MG63 (cell line): Measurements from ENCODE around the gene ABCC3. TPM values are rescaled to one million over a fixed set of nuclear protein-coding genes. Genes with fewer than 3 reads are reported as not detected.

Source experiments
- DNase-seq: peaks from one replicate; pipeline ENCODE4 v3.0.0-alpha.2; 2020
- H3K27me3 ChIP-seq: fragments of 250-450 bp; sonication (Bioruptor Pico); 2 replicates; pipeline ENCODE4 v1.5.1; 2020; ENCODE audit warnings: mild to moderate bottlenecking, moderate library complexity
- H3K36me3 ChIP-seq: fragments of 250-450 bp; sonication (Bioruptor Pico); 2 replicates; pipeline ENCODE4 v1.5.1; 2020; ENCODE audit warnings: mild to moderate bottlenecking, moderate library complexity
- H3K4me3 ChIP-seq: fragments of 250-450 bp; sonication (Bioruptor Pico); 2 replicates; pipeline ENCODE4 v1.5.1; 2020; ENCODE audit warnings: mild to moderate bottlenecking, moderate library complexity
- H3K9me3 ChIP-seq: fragments of 250-450 bp; sonication (Bioruptor Pico); 2 replicates; pipeline ENCODE4 v1.5.1; 2020; ENCODE audit warnings: mild to moderate bottlenecking, moderate library complexity
- total RNA-seq: library from RNA; depleted of rRNA; stranded (reverse); fragments of >200 nt; shearing (Covaris generic); gene quantifications from 2 replicates; pipeline ENCODE4 v1.2.3, GENCODE V29; 2014; ENCODE audit warnings: low replicate concordance

Gene ABCC3
- total RNA-seq, 1 experiment from 2014 or later = 2.0 TPM

- Histone ChIP-seq H3K27me3 (no peaks in the 10 kb centered on the region), H3K36me3 (no peaks in the 10 kb centered on the region), H3K9me3 (peaks cover 8% of the 10 kb centered on the region), H3K4me3 (no peak overlapping the region)
- DNase-seq = no peak
Measured at GRCh38 chr17:50649042-50649908, 14.6 kb downstream of the ABCC3 start.

- no peaks in the 10 kb centered on the region for H3K27me3 ChIP-seq
- H3K9me3 ChIP-seq = peaks cover 8% of the 10 kb centered on the region
- no peak for DNase-seq
- H3K4me3 ChIP-seq = no peak overlapping the region
- H3K36me3 ChIP-seq = no peaks in the 10 kb centered on the region
Measured at GRCh38 chr17:50651661-50652060, 17.0 kb downstream of the ABCC3 start.

- DNase-seq = no peak
- H3K27me3 ChIP-seq = no peaks in the 10 kb centered on the region
- H3K4me3 ChIP-seq = no peak overlapping the region
- H3K9me3 ChIP-seq = peaks cover 8% of the 10 kb centered on the region
- no peaks in the 10 kb centered on the region for H3K36me3 ChIP-seq
Measured at GRCh38 chr17:50653738-50654137, 19.1 kb downstream of the ABCC3 start.

DNA sequence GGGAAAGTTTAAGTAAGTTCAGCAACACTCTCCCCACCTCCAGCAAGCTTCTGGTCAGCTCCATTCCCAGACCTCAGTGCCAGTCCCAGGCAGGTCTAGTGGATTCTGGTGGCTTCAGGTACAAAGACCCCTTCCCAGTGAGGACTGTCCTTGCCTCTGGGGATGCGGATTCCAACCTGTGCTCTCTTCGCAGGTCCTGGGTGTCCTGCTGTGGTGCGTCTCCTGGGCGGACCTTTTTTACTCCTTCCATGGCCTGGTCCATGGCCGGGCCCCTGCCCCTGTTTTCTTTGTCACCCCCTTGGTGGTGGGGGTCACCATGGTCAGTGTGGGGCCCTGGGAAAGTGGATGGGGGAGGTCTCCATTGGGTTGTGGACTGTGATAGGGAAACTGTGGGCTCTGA, 21.8 kb downstream of the ABCC3 start:
- no peaks in the 10 kb centered on the region for H3K27me3 ChIP-seq
- peaks cover 4% of the 10 kb centered on the region; the same call in 1 of the 2 replicates for H3K9me3 ChIP-seq
- H3K36me3 ChIP-seq = no peaks in the 10 kb centered on the region
- DNase-seq = no peak
- H3K4me3 ChIP-seq = no peak overlapping the region

DNA sequence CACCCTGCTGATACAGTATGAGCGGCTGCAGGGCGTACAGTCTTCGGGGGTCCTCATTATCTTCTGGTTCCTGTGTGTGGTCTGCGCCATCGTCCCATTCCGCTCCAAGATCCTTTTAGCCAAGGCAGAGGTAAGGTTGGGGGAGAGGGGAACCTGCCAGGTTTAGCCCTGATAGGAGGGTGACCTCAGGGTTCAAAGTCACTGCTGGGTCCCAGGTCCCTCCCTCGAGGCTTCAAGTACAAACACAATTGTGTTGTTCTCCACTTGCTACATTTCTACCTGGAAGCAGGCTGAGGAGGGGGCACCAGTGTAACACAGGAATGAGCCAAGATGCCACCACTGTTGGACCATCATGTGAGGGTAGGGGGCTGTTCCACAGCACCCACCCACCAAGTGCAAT, 22.4 kb downstream of the ABCC3 start:
- H3K9me3 ChIP-seq = peaks cover 4% of the 10 kb centered on the region; the same call in 1 of the 2 replicates
- no peak overlapping the region for H3K4me3 ChIP-seq
- no peak for DNase-seq
- no peaks in the 10 kb centered on the region for H3K27me3 ChIP-seq
- H3K36me3 ChIP-seq = no peaks in the 10 kb centered on the region

DNA sequence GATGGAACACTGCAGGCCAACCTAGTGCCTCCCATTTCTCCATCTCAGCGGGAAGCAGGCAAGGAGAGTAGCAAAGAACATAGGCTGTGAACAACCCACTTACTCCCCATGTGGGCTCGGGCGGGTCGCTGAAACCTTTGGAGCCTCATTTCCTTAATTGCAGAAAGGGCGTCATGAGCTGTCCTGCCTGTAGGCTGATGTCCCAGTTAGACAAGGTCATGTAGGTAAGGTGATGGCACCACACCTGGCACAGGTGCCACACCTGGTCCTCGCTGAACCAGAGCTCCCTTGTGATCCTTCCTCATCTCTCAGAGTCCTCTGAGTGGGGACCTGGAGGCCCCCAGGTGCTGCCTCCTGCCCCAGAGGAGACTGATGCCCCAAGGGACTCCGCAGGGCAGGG, 22.9 kb downstream of the ABCC3 start:
- H3K27me3 ChIP-seq = no peaks in the 10 kb centered on the region
- no peaks in the 10 kb centered on the region for H3K36me3 ChIP-seq
- no peak overlapping the region for H3K4me3 ChIP-seq
- H3K9me3 ChIP-seq = peaks cover 4% of the 10 kb centered on the region; the same call in 1 of the 2 replicates
- DNase-seq = no peak

- Histone ChIP-seq H3K4me3 (no peak overlapping the region), H3K9me3 (no peaks in the 10 kb centered on the region), H3K27me3 (no peaks in the 10 kb centered on the region), H3K36me3 (no peaks in the 10 kb centered on the region)
- no peak for DNase-seq
Measured at GRCh38 chr17:50658616-50659015, 23.9 kb downstream of the ABCC3 start.

GRCh38 chr17:50659179-50659578, 24.5 kb downstream of the ABCC3 start:
- DNase-seq = no peak
- no peaks in the 10 kb centered on the region for H3K36me3 ChIP-seq
- H3K4me3 ChIP-seq = no peak overlapping the region
- H3K27me3 ChIP-seq = no peaks in the 10 kb centered on the region
- no peaks in the 10 kb centered on the region for H3K9me3 ChIP-seq

- Histone ChIP-seq H3K27me3 (no peaks in the 10 kb centered on the region), H3K36me3 (no peaks in the 10 kb centered on the region), H3K9me3 (no peaks in the 10 kb centered on the region), H3K4me3 (no peak overlapping the region)
- peak; percentile 70 for DNase-seq
Measured at GRCh38 chr17:50660042-50660886, 25.6 kb downstream of the ABCC3 start.

- H3K9me3 ChIP-seq = no peaks in the 10 kb centered on the region
- H3K36me3 ChIP-seq = no peaks in the 10 kb centered on the region
- no peak overlapping the region for H3K4me3 ChIP-seq
- H3K27me3 ChIP-seq = no peaks in the 10 kb centered on the region
- DNase-seq = no peak
Measured at GRCh38 chr17:50660887-50661345, 26.2 kb downstream of the ABCC3 start.

DNA sequence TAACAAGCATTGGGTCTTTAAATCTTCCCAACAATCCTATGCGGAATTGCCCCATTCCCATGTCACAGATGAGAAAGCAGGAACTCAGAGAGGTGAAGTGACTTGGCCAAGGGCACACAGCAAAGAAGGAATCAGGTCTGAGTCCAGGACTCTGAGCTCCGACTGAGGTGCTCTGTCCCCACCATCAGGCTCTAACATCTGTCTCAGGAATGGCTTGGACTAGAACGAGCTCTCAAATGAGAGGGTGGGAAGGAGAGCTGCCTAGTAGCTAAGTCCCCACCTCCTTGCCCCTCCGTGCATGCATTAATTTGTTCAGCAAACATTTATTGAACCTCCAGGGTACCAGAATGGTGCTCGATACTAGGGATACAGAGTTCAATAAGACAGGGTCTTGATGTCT, 26.7 kb downstream of the ABCC3 start:
- no peak overlapping the region for H3K4me3 ChIP-seq
- DNase-seq = no peak
- H3K27me3 ChIP-seq = no peaks in the 10 kb centered on the region
- no peaks in the 10 kb centered on the region for H3K36me3 ChIP-seq
- H3K9me3 ChIP-seq = no peaks in the 10 kb centered on the region

GRCh38 chr17:50661795-50662391, 27.2 kb downstream of the ABCC3 start:
- Histone ChIP-seq H3K4me3 (no peak overlapping the region), H3K36me3 (no peaks in the 10 kb centered on the region), H3K9me3 (no peaks in the 10 kb centered on the region), H3K27me3 (no peaks in the 10 kb centered on the region)
- DNase-seq = peak; percentile 97

- Histone ChIP-seq H3K9me3 (no peaks in the 10 kb centered on the region), H3K27me3 (no peaks in the 10 kb centered on the region), H3K36me3 (no peaks in the 10 kb centered on the region), H3K4me3 (no peak overlapping the region)
- DNase-seq = no peak
Measured at GRCh38 chr17:50662632-50663225, 28.0 kb downstream of the ABCC3 start.

DNA sequence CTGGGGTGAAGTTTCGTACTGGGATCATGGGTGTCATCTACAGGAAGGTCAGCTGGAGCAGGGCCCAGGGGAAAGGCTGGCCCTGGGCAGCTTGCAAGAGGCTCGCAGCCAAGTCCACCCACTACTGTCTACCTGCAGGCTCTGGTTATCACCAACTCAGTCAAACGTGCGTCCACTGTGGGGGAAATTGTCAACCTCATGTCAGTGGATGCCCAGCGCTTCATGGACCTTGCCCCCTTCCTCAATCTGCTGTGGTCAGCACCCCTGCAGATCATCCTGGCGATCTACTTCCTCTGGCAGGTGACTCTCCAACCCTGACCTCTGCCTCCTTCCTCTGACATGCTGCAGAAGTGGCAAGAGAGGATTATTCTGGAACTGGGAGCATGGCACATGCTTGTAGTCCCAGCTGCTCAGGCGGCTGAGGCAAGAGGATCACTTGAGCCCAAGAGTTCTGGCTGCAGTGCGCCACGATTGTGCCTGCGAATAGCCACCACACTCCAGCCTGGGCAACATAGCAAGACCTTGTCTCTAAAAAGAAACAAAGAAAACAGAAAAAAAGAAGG, 29.2 kb downstream of the ABCC3 start:
- H3K36me3 ChIP-seq = no peaks in the 10 kb centered on the region
- no peak overlapping the region for H3K4me3 ChIP-seq
- no peak for DNase-seq
- no peaks in the 10 kb centered on the region for H3K27me3 ChIP-seq
- no peaks in the 10 kb centered on the region for H3K9me3 ChIP-seq

GRCh38 chr17:50664788-50665458, 30.2 kb downstream of the ABCC3 start:
- no peak overlapping the region for H3K4me3 ChIP-seq
- no peaks in the 10 kb centered on the region for H3K9me3 ChIP-seq
- H3K36me3 ChIP-seq = no peaks in the 10 kb centered on the region
- no peak for DNase-seq
- no peaks in the 10 kb centered on the region for H3K27me3 ChIP-seq

DNA sequence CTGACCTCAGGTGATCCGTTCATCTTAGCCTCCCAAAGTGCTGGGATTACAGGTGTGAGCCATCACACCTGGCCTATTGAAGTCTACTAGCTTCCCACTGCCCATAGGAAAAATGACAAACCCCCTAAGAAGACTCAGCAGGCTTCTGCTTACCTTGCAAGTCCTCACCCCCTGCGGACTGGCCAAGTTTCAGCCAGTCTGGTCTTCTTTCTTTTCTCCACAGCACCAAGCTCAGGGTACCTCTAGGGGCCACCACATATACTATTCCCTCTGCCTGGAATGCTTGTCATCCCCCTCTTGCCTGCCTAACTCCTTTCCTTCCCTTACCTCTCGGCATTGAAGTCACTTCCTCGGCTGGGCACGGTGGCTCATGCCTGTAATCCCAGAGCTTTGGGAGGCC, 31.2 kb downstream of the ABCC3 start:
- Histone ChIP-seq H3K36me3 (no peaks in the 10 kb centered on the region), H3K9me3 (no peaks in the 10 kb centered on the region), H3K27me3 (no peaks in the 10 kb centered on the region), H3K4me3 (no peak overlapping the region)
- DNase-seq = no peak
